Measurements from ENCODE around the gene FMO2. TPM values are rescaled to one million over a fixed set of nuclear protein-coding genes. Genes with fewer than 3 reads are reported as not detected.

The FMO2 gene
- polyA plus RNA-seq, 3 donors = 1.1 to 2.4 (median 1.7) TPM

- no peak for DNase-seq (ENCODE audit: low read depth in 3 of 3, low spot score in 2 of 3)
Observed at GRCh38 chr1:171254859-171255258, 69.8 kb downstream of the FMO2 start.

GRCh38 chr1:171256940-171257606 is 72.0 kb downstream of the FMO2 start:
- DNase-seq (ENCODE audit: low read depth in 3 of 3, low spot score in 2 of 3) = no peak

- no peak for DNase-seq (ENCODE audit: low read depth in 3 of 3, low spot score in 2 of 3)
Observed at GRCh38 chr1:171257607-171258076, 72.5 kb downstream of the FMO2 start.

GRCh38 chr1:171258429-171258828 is 73.3 kb downstream of the FMO2 start:
- no peak for DNase-seq (ENCODE audit: low read depth in 3 of 3, low spot score in 2 of 3)

- no peak for DNase-seq (ENCODE audit: low read depth in 3 of 3, low spot score in 2 of 3)
Observed at GRCh38 chr1:171258943-171259342, 73.8 kb downstream of the FMO2 start.

Other genes starting within 250 kb of the FMO2 start
- not detected for gene MROH9, start 249.8 kb upstream of the FMO2 start, polyA plus RNA-seq (ENCODE audit: insufficient read length in 3 of 3)
- under 1 TPM in 2 of 3 donors, not detected in 1; 0.12 to 0.28 TPM for gene FMO3, start 94.4 kb upstream of the FMO2 start, polyA plus RNA-seq (ENCODE audit: insufficient read length in 3 of 3)
- gene FMO1, start 63.2 kb downstream of the FMO2 start, polyA plus RNA-seq (ENCODE audit: insufficient read length in 3 of 3) = 100 to 1,000 TPM; 134 to 236 (median 214) TPM
- 10 to 100 TPM; 14.7 to 17.0 (median 15.2) TPM for gene FMO4, start 128.9 kb downstream of the FMO2 start, polyA plus RNA-seq (ENCODE audit: insufficient read length in 3 of 3)